PC-3 (cell line): Measurements from ENCODE around the gene LYL1.

Experiments used
- CTCF ChIP-seq: fragments of 300-600 bp; sonication (generic); conservative IDR thresholded peaks from 2 replicates; pipeline ENCODE4 v1.5.1; 2017; ENCODE audit warnings: antibody characterized with exemption, low read depth, mild to moderate bottlenecking, low read length
- EZH2 ChIP-seq: fragments of 300-600 bp; sonication (generic); IDR thresholded peaks from one replicate; pipeline ENCODE4 v1.6.1; 2017; ENCODE audit warnings: antibody characterized with exemption, mild to moderate bottlenecking, low read length; ENCODE audit not compliant: unreplicated experiment

- TF ChIP-seq EZH2 (no peak), CTCF (no peak)
These were observed 13.3 kb upstream of the LYL1 start for GRCh38 chr19:13115936-13116281.
